SK-N-SH treated with all-trans-retinoic acid at 6 μM for 48 hours (cell line): ENCODE data around the gene RAB15.

Experiments used
- ATAC-seq: fragments of 200-7000 bp; cut with Tn5 transposase; 3 replicates; pipeline ENCODE4 v1.9.1; 2020; ENCODE audit warnings: mild to moderate bottlenecking, moderate library complexity
- ARNTL ChIP-seq: fragments of 450-650 bp; formaldehyde crosslinking; IDR thresholded peaks from 2 replicates; pipeline ENCODE4 v1.5.0; 2020; ENCODE audit warnings: low read depth, mild to moderate bottlenecking, moderate library complexity, borderline replicate concordance
- BACH2 ChIP-seq: fragments of 250-450 bp; sonication (Bioruptor Pico); IDR thresholded peaks from 2 replicates; pipeline ENCODE4 v1.9.0; 2021; ENCODE audit warnings: mild to moderate bottlenecking, borderline replicate concordance
- CSRNP3 ChIP-seq: fragments of 250-450 bp; sonication (Bioruptor Pico); IDR thresholded peaks from 2 replicates; pipeline ENCODE4 v1.5.1; 2021; ENCODE audit warnings: mild to moderate bottlenecking, moderate library complexity
- ESRRG ChIP-seq: fragments of 250-450 bp; sonication (Bioruptor Pico); IDR thresholded peaks from 2 replicates; pipeline ENCODE4 v1.6.1; 2021; ENCODE audit warnings: mild to moderate bottlenecking
- GLIS3 ChIP-seq: fragments of 250-450 bp; sonication (Bioruptor Pico); IDR thresholded peaks from 2 replicates; pipeline ENCODE4 v1.5.0; 2020; ENCODE audit warnings: mild to moderate bottlenecking, moderate library complexity
- ISL1 ChIP-seq: fragments of 250-450 bp; sonication (Bioruptor Pico); IDR thresholded peaks from 2 replicates; pipeline ENCODE4 v2.1.2; 2022; ENCODE audit warnings: mild to moderate bottlenecking, moderate library complexity
- OSR1 ChIP-seq: fragments of 250-450 bp; sonication (Bioruptor Pico); IDR thresholded peaks from 2 replicates; pipeline ENCODE4 v1.8.0; 2022; ENCODE audit warnings: moderate library complexity, mild to moderate bottlenecking, inconsistent platforms
- PATZ1 ChIP-seq: fragments of 250-450 bp; sonication (Bioruptor Pico); IDR thresholded peaks from 2 replicates; pipeline ENCODE4 v1.8.0; 2020; ENCODE audit warnings: mild to moderate bottlenecking, moderate library complexity, borderline replicate concordance
- POU6F1 ChIP-seq: fragments of 250-450 bp; sonication (Bioruptor Pico); IDR thresholded peaks from 2 replicates; pipeline ENCODE4 v1.8.0; 2021; ENCODE audit warnings: low read depth, mild to moderate bottlenecking, moderate library complexity, borderline replicate concordance
- PPARA ChIP-seq: fragments of 250-450 bp; sonication (Bioruptor Pico); IDR thresholded peaks from 2 replicates; pipeline ENCODE4 v1.5.0; 2020; ENCODE audit warnings: mild to moderate bottlenecking, borderline replicate concordance
- RARB ChIP-seq: fragments of 250-450 bp; sonication (Bioruptor Pico); IDR thresholded peaks from 2 replicates; pipeline ENCODE4 v1.8.0; 2021; ENCODE audit warnings: mild to moderate bottlenecking, moderate library complexity
- SNAI2 ChIP-seq: fragments of 250-450 bp; sonication (Bioruptor Pico); IDR thresholded peaks from 2 replicates; pipeline ENCODE4 v1.5.0; 2020; ENCODE audit warnings: mild to moderate bottlenecking, moderate library complexity
- TCF4 ChIP-seq: fragments of 250-450 bp; sonication (Bioruptor Pico); IDR thresholded peaks from 2 replicates; pipeline ENCODE4 v1.8.0; 2021; ENCODE audit warnings: mild to moderate bottlenecking, moderate library complexity, borderline replicate concordance
- TOX ChIP-seq: fragments of 250-450 bp; sonication (Bioruptor Pico); IDR thresholded peaks from 2 replicates; pipeline ENCODE4 v1.8.0; 2021; ENCODE audit warnings: mild to moderate bottlenecking, moderate library complexity, borderline replicate concordance
- TSHZ2 ChIP-seq: fragments of 250-450 bp; sonication (Bioruptor Pico); IDR thresholded peaks from 2 replicates; pipeline ENCODE4 v1.5.0; 2020; ENCODE audit warnings: mild to moderate bottlenecking, moderate library complexity
- ZC3H10 ChIP-seq: fragments of 250-450 bp; sonication (Bioruptor Pico); IDR thresholded peaks from 2 replicates; pipeline ENCODE4 v1.5.1; 2021; ENCODE audit warnings: mild to moderate bottlenecking, moderate library complexity
- ZFP3 ChIP-seq: fragments of 250-450 bp; sonication (Bioruptor Pico); IDR thresholded peaks from 2 replicates; pipeline ENCODE4 v1.5.0; 2020; ENCODE audit warnings: mild to moderate bottlenecking, moderate library complexity
- ZNF565 ChIP-seq: fragments of 450-650 bp; formaldehyde crosslinking; conservative IDR thresholded peaks from 2 replicates; pipeline ENCODE4 v1.5.0; 2020; ENCODE audit warnings: low read depth, mild to moderate bottlenecking, moderate library complexity
- ZNF70 ChIP-seq: fragments of 450-650 bp; formaldehyde crosslinking; IDR thresholded peaks from 2 replicates; pipeline ENCODE4 v1.5.0; 2020; ENCODE audit warnings: mild to moderate bottlenecking, moderate library complexity
- ZNF8 ChIP-seq: fragments of 450-650 bp; formaldehyde crosslinking; IDR thresholded peaks from 2 replicates; pipeline ENCODE4 v1.5.0; 2020; ENCODE audit warnings: mild to moderate bottlenecking, moderate library complexity

The RAB15 gene

GRCh38 chr14:64946310-64947045 lies 25.7 kb downstream of the RAB15 start:
- no peak for TF ChIP-seq ISL1 (CRISPR knock-in tag)
- no peak for TF ChIP-seq PATZ1 (CRISPR knock-in tag)
- TF ChIP-seq POU6F1 (CRISPR knock-in tag) = no peak
- TF ChIP-seq ZNF565 (CRISPR knock-in tag) = no peak
- TF ChIP-seq PPARA = no peak
- TF ChIP-seq ZFP3 (CRISPR knock-in tag) = no peak
- no peak for TF ChIP-seq ZNF70 (CRISPR knock-in tag)
- TF ChIP-seq ARNTL = no peak
- TF ChIP-seq TOX (CRISPR knock-in tag) = no peak
- TF ChIP-seq BACH2 (CRISPR knock-in tag) = no peak
- TF ChIP-seq OSR1 (CRISPR knock-in tag) = no peak
- no peak for TF ChIP-seq RARB
- no peak for TF ChIP-seq ZNF8 (CRISPR knock-in tag)
- TF ChIP-seq ESRRG = no peak
- no peak for TF ChIP-seq TSHZ2 (CRISPR knock-in tag)
- no peak for TF ChIP-seq TCF4
- ATAC-seq = no peak

- no peak for ATAC-seq
Observed at GRCh38 chr14:64945431-64946178, 26.5 kb downstream of the RAB15 start.

GRCh38 chr14:64944861-64945260 lies 27.3 kb downstream of the RAB15 start:
- no peak for ATAC-seq
- TF ChIP-seq ZNF70 (CRISPR knock-in tag) (no peak), RARB (no peak), ZNF565 (CRISPR knock-in tag) (no peak), BACH2 (CRISPR knock-in tag) (no peak), ESRRG (no peak), ZFP3 (CRISPR knock-in tag) (no peak), GLIS3 (CRISPR knock-in tag) (no peak), ZC3H10 (no peak), OSR1 (CRISPR knock-in tag) (no peak), SNAI2 (CRISPR knock-in tag) (no peak), TOX (CRISPR knock-in tag) (no peak), TCF4 (no peak), PATZ1 (CRISPR knock-in tag) (no peak), POU6F1 (CRISPR knock-in tag) (no peak), ISL1 (CRISPR knock-in tag) (no peak)

More at GRCh38 chr14:64945431-64946178, 26.5 kb downstream of the RAB15 start:
- TF ChIP-seq ZFP3 (CRISPR knock-in tag) (no peak), RARB (no peak), ZNF565 (CRISPR knock-in tag) (no peak), CSRNP3 (CRISPR knock-in tag) (no peak)
